Stimulated activated naive CD8-positive, alpha-beta T cell treated with anti-CD3 and anti-CD28 coated beads, Interleukin-15, Interleukin-2, amounts not matched to agents 100 ng/mL and 50 ng/mL, for 24 hours (primary cell): ENCODE measurements around the gene GRAMD4.
"Not testable (repeated sequence)": the region's sequence is repeated elsewhere in the genome, so short reads cannot be mapped to it uniquely, and the experiment has no call there.

Experiments used
- H3K27ac Mint-ChIP-seq: one replicate; pipeline ENCODE4 v1.8.0; 2021; ENCODE audit warnings: mild to moderate bottlenecking, mixed read lengths
- H3K27me3 Mint-ChIP-seq: one replicate; pipeline ENCODE4 v1.8.0; 2021; ENCODE audit warnings: mixed read lengths
- H3K36me3 Mint-ChIP-seq: one replicate; pipeline ENCODE4 v1.8.0; 2021; ENCODE audit warnings: low read depth, mixed read lengths
- H3K4me1 Mint-ChIP-seq: one replicate; pipeline ENCODE4 v1.8.0; 2021; ENCODE audit warnings: low read depth, mixed read lengths
- H3K4me3 Mint-ChIP-seq: one replicate; pipeline ENCODE4 v1.8.0; 2021; ENCODE audit warnings: mild to moderate bottlenecking, mixed read lengths
- H3K9me3 Mint-ChIP-seq: one replicate; pipeline ENCODE4 v1.8.0; 2021; ENCODE audit warnings: mixed read lengths

Gene GRAMD4

GRCh38 chr22:46642840-46643480, 22.8 kb downstream of the GRAMD4 start:
- H3K36me3 Mint-ChIP-seq = peaks cover 25% of the 10 kb centered on the region
- H3K4me3 Mint-ChIP-seq, H3K27me3 Mint-ChIP-seq, H3K4me1 Mint-ChIP-seq, H3K9me3 Mint-ChIP-seq, H3K27ac Mint-ChIP-seq: not testable (repeated sequence)

GRCh38 chr22:46646531-46647215, 26.5 kb downstream of the GRAMD4 start:
- peaks cover 19% of the 10 kb centered on the region for H3K4me1 Mint-ChIP-seq
- no peaks in the 10 kb centered on the region for H3K27me3 Mint-ChIP-seq
- peaks cover 11% of the 10 kb centered on the region for H3K9me3 Mint-ChIP-seq
- no peak overlapping the region for H3K4me3 Mint-ChIP-seq
- peaks cover 23% of the 10 kb centered on the region for H3K36me3 Mint-ChIP-seq
- no peak overlapping the region for H3K27ac Mint-ChIP-seq

GRCh38 chr22:46648225-46648820, 28.1 kb downstream of the GRAMD4 start:
- not testable (repeated sequence) for H3K27ac Mint-ChIP-seq, H3K9me3 Mint-ChIP-seq, H3K27me3 Mint-ChIP-seq, H3K4me3 Mint-ChIP-seq
- peaks cover 13% of the 10 kb centered on the region for H3K36me3 Mint-ChIP-seq
- peaks cover 35% of the 10 kb centered on the region for H3K4me1 Mint-ChIP-seq

GRCh38 chr22:46649141-46650077, 29.2 kb downstream of the GRAMD4 start:
- H3K4me1 Mint-ChIP-seq = peaks cover 44% of the 10 kb centered on the region
- no peaks in the 10 kb centered on the region for H3K27me3 Mint-ChIP-seq
- H3K27ac Mint-ChIP-seq = no peak overlapping the region
- peaks cover 6% of the 10 kb centered on the region for H3K9me3 Mint-ChIP-seq
- peaks cover 10% of the 10 kb centered on the region for H3K36me3 Mint-ChIP-seq
- H3K4me3 Mint-ChIP-seq = no peak overlapping the region

- Mint-ChIP-seq H3K4me3 (no peak overlapping the region), H3K27me3 (no peaks in the 10 kb centered on the region), H3K9me3 (peaks cover 6% of the 10 kb centered on the region), H3K27ac (peak overlapping the region; percentile 40), H3K36me3 (peaks cover 10% of the 10 kb centered on the region), H3K4me1 (peaks cover 49% of the 10 kb centered on the region)
These were observed 30.1 kb downstream of the GRAMD4 start for GRCh38 chr22:46650078-46650810.

GRCh38 chr22:46651316-46651715, 31.1 kb downstream of the GRAMD4 start:
- H3K27ac Mint-ChIP-seq = peak overlapping the region; percentile 89
- H3K4me1 Mint-ChIP-seq = peaks cover 49% of the 10 kb centered on the region

GRCh38 chr22:46652081-46652846, 32.1 kb downstream of the GRAMD4 start:
- no peaks in the 10 kb centered on the region for H3K27me3 Mint-ChIP-seq
- peak overlapping the region; percentile 55 for H3K4me3 Mint-ChIP-seq
- peak overlapping the region; percentile 89 for H3K27ac Mint-ChIP-seq
- peaks cover 6% of the 10 kb centered on the region for H3K9me3 Mint-ChIP-seq
- peaks cover 49% of the 10 kb centered on the region for H3K4me1 Mint-ChIP-seq
- H3K36me3 Mint-ChIP-seq = peaks cover 5% of the 10 kb centered on the region

More at GRCh38 chr22:46651316-46651715, 31.1 kb downstream of the GRAMD4 start:
- Mint-ChIP-seq H3K4me3 (no peak overlapping the region), H3K27me3 (no peaks in the 10 kb centered on the region), H3K9me3 (peaks cover 6% of the 10 kb centered on the region), H3K36me3 (peaks cover 10% of the 10 kb centered on the region)

- Mint-ChIP-seq H3K9me3 (peaks cover 6% of the 10 kb centered on the region), H3K27ac (peak overlapping the region; percentile 86), H3K4me3 (peak overlapping the region; percentile 19), H3K4me1 (peaks cover 49% of the 10 kb centered on the region), H3K36me3 (peaks cover 2% of the 10 kb centered on the region), H3K27me3 (no peaks in the 10 kb centered on the region)
These were observed 32.7 kb downstream of the GRAMD4 start for GRCh38 chr22:46652847-46653331.

- Mint-ChIP-seq H3K27ac (peak overlapping the region; percentile 86), H3K36me3 (no peaks in the 10 kb centered on the region), H3K27me3 (no peaks in the 10 kb centered on the region), H3K9me3 (no peaks in the 10 kb centered on the region), H3K4me3 (peak overlapping the region; percentile 48), H3K4me1 (peaks cover 49% of the 10 kb centered on the region)
These were observed 33.4 kb downstream of the GRAMD4 start for GRCh38 chr22:46653596-46653995.

- H3K36me3 Mint-ChIP-seq = no peaks in the 10 kb centered on the region
- H3K9me3 Mint-ChIP-seq = no peaks in the 10 kb centered on the region
- H3K27me3 Mint-ChIP-seq = no peaks in the 10 kb centered on the region
- peak overlapping the region; percentile 65 for H3K27ac Mint-ChIP-seq
- peaks cover 48% of the 10 kb centered on the region for H3K4me1 Mint-ChIP-seq
- no peak overlapping the region for H3K4me3 Mint-ChIP-seq
These were observed 34.2 kb downstream of the GRAMD4 start for GRCh38 chr22:46654426-46654825.

- Mint-ChIP-seq H3K9me3 (no peaks in the 10 kb centered on the region), H3K27me3 (no peaks in the 10 kb centered on the region), H3K4me3 (no peak overlapping the region), H3K27ac (peak overlapping the region; percentile 65), H3K36me3 (no peaks in the 10 kb centered on the region), H3K4me1 (peaks cover 42% of the 10 kb centered on the region)
These were observed 34.9 kb downstream of the GRAMD4 start for GRCh38 chr22:46654927-46655595.

- no peak overlapping the region for H3K27ac Mint-ChIP-seq
These were observed 35.8 kb downstream of the GRAMD4 start for GRCh38 chr22:46655861-46656608.

More at GRCh38 chr22:46655861-46656608, 35.8 kb downstream of the GRAMD4 start:
- Mint-ChIP-seq H3K4me1 (peaks cover 46% of the 10 kb centered on the region), H3K27me3 (no peaks in the 10 kb centered on the region), H3K36me3 (no peaks in the 10 kb centered on the region), H3K9me3 (no peaks in the 10 kb centered on the region), H3K4me3 (no peak overlapping the region)
